ENCODE results near the gene SUSD3.

SUSD3 gene

DNA sequence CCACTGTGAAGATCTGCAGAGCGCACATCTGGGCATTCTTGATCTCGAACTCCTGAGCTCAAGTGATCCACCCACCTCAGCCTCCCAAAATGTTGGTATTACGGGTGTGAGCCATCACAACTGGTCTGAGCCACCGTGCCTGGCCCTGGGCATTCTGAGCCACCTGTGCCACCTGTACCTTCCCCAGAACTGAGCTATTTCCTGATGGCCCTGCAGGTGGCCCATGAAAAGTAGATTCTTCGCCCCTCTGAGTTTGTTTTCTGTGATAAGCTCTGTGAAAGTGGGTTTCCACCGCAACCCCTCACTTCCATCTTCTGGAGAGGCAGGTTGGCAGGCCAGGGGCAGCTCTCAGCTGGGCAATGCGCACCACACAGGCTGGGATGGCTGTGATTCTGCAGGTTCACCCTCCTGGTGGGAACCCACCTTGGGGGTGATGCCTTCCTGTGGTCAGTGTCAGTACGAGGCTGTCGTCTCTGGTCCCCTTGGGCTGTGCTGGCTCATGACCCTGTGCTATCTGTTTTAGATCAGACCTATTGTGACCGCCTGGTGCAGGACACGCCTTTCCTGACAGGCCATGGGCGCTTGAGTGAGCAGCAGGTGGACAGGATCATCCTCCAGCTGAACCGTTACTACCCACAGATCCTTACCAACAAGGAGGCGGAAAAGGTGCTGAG lies 48.8 kb downstream of the SUSD3 start:
- H3K9me3 ChIP-seq (replicated peaks in 1 of 11) = peaks cover 15 to 34% (median 23%) of the 10 kb centered on the region in 11 experiments
- peaks cover 13 to 77% (median 50%) of the 10 kb centered on the region in 11 experiments for H3K36me3 ChIP-seq
- no peaks in the 10 kb centered on the region for H3K27me3 ChIP-seq
- no peak for TF ChIP-seq Cebpa-rat (IDR thresholded peaks at IDR 0.05)
- H3K4me2 ChIP-seq = peak overlapping the region; percentile 7 to 95 (median 49); a peak in 20 of 22 replicates
- H3K4me3 ChIP-seq = no peak overlapping the region
- H3K9ac ChIP-seq = peak overlapping the region in 3 of 11 experiments; percentile 9 to 49 (median 26); a peak in 4 of 22 replicates
- peak overlapping the region in 2 of 11 experiments; percentile 0 to 28; a peak in 3 of 22 replicates for H3K27ac ChIP-seq
- peaks cover 14 to 71% (median 44%) of the 10 kb centered on the region in 11 experiments; a peak in 18 of 22 replicates for H4K20me1 ChIP-seq
- H3K4me1 ChIP-seq = peaks cover 63 to 73% (median 69%) of the 10 kb centered on the region in 10 experiments

DNA sequence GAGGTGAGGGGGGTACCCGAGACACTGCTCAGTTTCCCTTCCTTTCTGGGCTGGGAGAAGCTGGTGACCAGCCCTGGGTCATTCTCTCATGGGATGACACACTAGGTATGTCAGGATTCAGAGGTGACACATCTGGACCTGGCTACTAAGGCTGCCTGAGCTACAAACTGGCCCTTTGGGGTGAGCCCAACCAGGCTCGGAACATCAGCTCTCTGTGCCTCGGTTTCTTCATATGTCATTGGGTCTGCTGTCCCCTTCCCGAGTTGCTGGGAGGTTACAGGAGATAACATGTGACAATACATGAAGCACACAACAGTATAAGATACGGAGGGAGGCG lies 49.3 kb downstream of the SUSD3 start:
- H3K9me3 ChIP-seq (replicated peaks in 1 of 11) = peaks cover 15 to 29% (median 19%) of the 10 kb centered on the region in 11 experiments
- H3K4me2 ChIP-seq = peak overlapping the region; percentile 7 to 95 (median 49); a peak in 18 of 22 replicates
- peak overlapping the region in 1 of 11 experiments; percentile 26; a peak in 1 of 22 replicates for H3K9ac ChIP-seq
- H3K27ac ChIP-seq = peak overlapping the region in 2 of 11 experiments; percentile 28 to 88; a peak in 2 of 22 replicates
- TF ChIP-seq Cebpa-rat (IDR thresholded peaks at IDR 0.05) = no peak
- no peaks in the 10 kb centered on the region for H3K27me3 ChIP-seq
- peaks cover 14 to 66% (median 44%) of the 10 kb centered on the region in 11 experiments; a peak in 18 of 22 replicates for H4K20me1 ChIP-seq
- no peak overlapping the region for H3K4me3 ChIP-seq
- peaks cover 13 to 77% (median 52%) of the 10 kb centered on the region in 11 experiments for H3K36me3 ChIP-seq
- H3K4me1 ChIP-seq = peaks cover 68 to 78% (median 74%) of the 10 kb centered on the region in 10 experiments

DNA sequence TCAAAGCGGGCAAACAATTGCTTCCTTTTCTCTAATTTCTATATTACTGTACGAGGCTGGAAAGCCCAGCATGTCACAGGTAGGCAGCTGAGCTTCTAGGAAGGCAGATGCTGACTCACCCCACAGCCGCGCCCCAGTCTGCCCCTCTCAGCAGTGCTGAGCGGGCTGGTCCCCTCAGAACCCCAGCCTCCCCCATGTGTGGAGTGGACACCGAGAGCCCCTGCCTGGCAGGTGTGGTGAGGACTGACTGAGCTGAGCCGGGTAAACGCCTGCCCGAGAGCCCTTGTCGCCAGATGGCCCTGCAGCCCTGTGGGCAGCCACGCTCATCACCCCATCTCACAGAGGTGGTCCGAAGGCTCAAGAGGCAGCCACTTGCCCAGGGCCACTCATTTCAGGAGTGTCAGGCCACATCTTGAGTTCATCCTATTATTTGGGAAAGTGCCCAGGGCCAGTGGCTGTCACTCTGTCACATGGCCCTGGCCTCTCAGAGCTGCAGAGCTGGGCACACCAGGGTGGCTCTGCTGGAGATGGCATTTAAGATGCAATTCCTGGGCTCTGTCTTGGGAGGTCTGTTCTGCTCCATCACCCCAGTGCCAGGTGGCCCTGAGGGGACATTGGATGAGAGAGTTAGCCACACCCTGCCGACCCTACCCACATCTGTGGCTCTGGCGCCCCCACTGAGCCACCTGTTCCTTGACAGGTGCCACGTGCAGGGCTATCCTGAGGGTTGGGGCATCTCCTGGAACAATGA lies 50.0 kb downstream of the SUSD3 start:
- H3K4me3 ChIP-seq = no peak overlapping the region; a peak in 1 of 20 replicates
- peak overlapping the region in 7 of 11 experiments; percentile 10 to 56 (median 20); a peak in 8 of 22 replicates for H3K9ac ChIP-seq
- H3K4me1 ChIP-seq = peaks cover 75 to 84% (median 80%) of the 10 kb centered on the region in 10 experiments
- H3K4me2 ChIP-seq = peak overlapping the region; percentile 49 to 95 (median 70)
- H3K27me3 ChIP-seq = no peaks in the 10 kb centered on the region
- no peak for TF ChIP-seq Cebpa-rat (IDR thresholded peaks at IDR 0.05)
- H4K20me1 ChIP-seq = peaks cover 14 to 60% (median 44%) of the 10 kb centered on the region in 11 experiments; a peak in 18 of 22 replicates
- peaks cover 13 to 77% (median 50%) of the 10 kb centered on the region in 11 experiments for H3K36me3 ChIP-seq
- peaks cover 10 to 22% (median 12%) of the 10 kb centered on the region in 11 experiments for H3K9me3 ChIP-seq (replicated peaks in 1 of 11)
- peak overlapping the region in 8 of 11 experiments; percentile 4 to 89 (median 68); a peak in 12 of 22 replicates for H3K27ac ChIP-seq

DNA sequence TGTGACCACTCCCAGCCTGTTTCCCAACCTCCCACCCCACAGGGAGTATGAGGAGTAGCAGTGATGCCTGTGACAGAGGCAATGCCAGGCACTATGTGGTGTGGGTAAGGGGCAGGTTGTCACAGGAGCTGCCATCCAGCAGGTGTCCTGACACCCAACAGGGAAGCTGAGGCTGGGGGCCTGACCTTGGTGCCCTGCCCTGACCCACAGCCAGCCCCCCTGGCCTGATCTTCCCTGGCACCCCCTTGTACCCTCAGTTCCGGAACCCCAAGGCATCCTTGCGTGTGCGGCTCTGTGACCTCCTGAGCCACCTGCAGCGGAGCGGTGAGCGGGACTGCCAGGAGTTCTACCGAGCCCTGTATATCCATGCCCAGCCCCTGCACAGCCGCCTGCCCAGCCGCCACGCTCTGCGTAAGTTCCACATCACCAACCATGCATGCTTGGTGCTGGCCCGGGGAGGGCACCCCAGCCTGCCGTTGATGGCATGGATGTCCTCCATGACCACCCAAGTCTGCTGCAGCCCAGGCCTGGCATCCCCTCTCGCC lies 51.9 kb downstream of the SUSD3 start:
- Histone ChIP-seq H3K36me3 (peaks cover 0 to 72% (median 41%) of the 10 kb centered on the region in 11 experiments; a peak in 21 of 22 replicates), H3K4me3 (peak overlapping the region in 7 of 10 experiments; percentile 3 to 51 (median 23); a peak in 7 of 20 replicates), H3K27me3 (no peaks in the 10 kb centered on the region), H3K27ac (peak overlapping the region; percentile 26 to 89 (median 78); a peak in 21 of 22 replicates), H3K4me2 (peak overlapping the region; percentile 74 to 96 (median 90)), H4K20me1 (peaks cover 14 to 52% (median 39%) of the 10 kb centered on the region in 11 experiments; a peak in 18 of 22 replicates), H3K9me3 (replicated peaks in 1 of 11) (peaks cover 0 to 3% (median 0%) of the 10 kb centered on the region in 11 experiments; a peak in 2 of 22 replicates), H3K9ac (peak overlapping the region; percentile 32 to 77 (median 71); a peak in 18 of 22 replicates), H3K4me1 (peaks cover 87 to 98% (median 94%) of the 10 kb centered on the region in 10 experiments)
- TF ChIP-seq Cebpa-rat (IDR thresholded peaks at IDR 0.05) = no peak

DNA sequence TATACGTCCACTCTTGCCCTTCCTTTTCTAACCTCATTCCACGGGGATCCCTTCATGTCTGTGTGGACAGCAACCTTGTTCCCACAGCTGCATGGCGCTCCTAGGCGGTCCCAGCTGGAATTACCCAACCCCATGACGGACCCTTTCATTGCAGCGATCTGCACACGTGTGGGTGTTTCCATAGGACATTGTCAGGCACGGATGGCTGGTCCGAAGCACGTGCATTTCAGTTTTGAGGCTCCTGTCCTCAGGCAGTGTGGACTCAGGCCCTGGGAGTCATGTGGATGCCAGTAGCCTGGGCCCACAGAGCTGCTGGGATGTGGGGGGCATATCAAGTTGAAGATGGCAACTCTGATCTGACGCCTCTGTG lies 52.5 kb downstream of the SUSD3 start:
- TF ChIP-seq Cebpa-rat (IDR thresholded peaks at IDR 0.05) = peak in 1 of 11 experiments; percentile 49; a peak in 1 of 22 replicates
- Histone ChIP-seq H3K9ac (peak overlapping the region; percentile 50 to 77 (median 71)), H3K36me3 (peaks cover 0 to 71% (median 41%) of the 10 kb centered on the region in 11 experiments; a peak in 21 of 22 replicates), H3K4me3 (peak overlapping the region in 8 of 10 experiments; percentile 0 to 51 (median 26); a peak in 6 of 20 replicates), H4K20me1 (peaks cover 14 to 50% (median 35%) of the 10 kb centered on the region in 11 experiments; a peak in 18 of 22 replicates), H3K9me3 (replicated peaks in 1 of 11) (no peaks in the 10 kb centered on the region), H3K27me3 (no peaks in the 10 kb centered on the region), H3K4me1 (peaks cover 88 to 92% (median 92%) of the 10 kb centered on the region in 10 experiments), H3K27ac (peak overlapping the region; percentile 69 to 89 (median 79)), H3K4me2 (peak overlapping the region; percentile 74 to 96 (median 90))

DNA sequence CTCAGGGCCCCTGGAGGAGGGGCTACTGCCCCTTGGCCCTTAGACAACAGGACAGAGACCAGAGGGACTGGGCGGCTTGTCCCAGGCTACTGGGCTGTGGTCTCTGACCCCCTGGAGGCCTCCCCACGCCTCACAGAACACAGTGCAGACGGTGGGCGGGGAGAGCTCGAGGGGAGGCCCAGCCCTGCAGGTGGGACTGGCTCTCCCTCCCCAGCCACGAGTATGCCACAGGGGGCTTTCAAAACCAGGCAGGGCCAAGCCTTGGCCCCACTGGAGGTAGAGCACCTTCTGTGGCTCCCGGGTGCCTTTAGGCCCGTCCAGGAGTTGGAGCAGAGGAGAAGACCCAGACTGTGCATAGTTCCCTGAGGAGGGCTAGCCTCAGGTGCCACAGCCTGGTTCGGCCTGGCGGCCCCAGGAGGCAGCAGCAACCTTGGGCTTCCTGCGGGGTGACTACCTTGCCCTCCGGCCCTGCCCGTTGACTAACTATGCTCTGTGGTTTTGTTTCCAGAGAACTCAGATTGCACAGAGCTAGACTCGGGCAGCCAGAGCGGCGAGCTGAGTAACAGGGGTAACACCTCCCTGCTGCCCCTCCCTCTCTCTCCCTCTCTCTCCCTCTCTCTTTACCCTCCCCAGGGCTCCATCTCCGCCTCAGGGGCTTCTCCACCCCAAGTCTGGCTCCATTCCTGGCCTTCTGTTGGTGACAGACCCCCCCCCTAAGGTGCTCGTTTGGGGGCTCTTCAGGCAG lies 53.0 kb downstream of the SUSD3 start:
- TF ChIP-seq Cebpa-rat (IDR thresholded peaks at IDR 0.05) = peak in 4 of 11 experiments; percentile 14 to 57 (median 29); a peak in 2 of 22 replicates
- peaks cover 14 to 45% (median 32%) of the 10 kb centered on the region in 11 experiments; a peak in 18 of 22 replicates for H4K20me1 ChIP-seq
- peak overlapping the region; percentile 69 to 89 (median 79) for H3K27ac ChIP-seq
- H3K4me2 ChIP-seq = peak overlapping the region; percentile 74 to 96 (median 90)
- peak overlapping the region; percentile 50 to 77 (median 71) for H3K9ac ChIP-seq
- H3K4me1 ChIP-seq = peaks cover 90 to 93% (median 92%) of the 10 kb centered on the region in 10 experiments
- H3K9me3 ChIP-seq (replicated peaks in 1 of 11) = no peaks in the 10 kb centered on the region
- H3K27me3 ChIP-seq = no peaks in the 10 kb centered on the region
- H3K4me3 ChIP-seq = peak overlapping the region in 6 of 10 experiments; percentile 0 to 47 (median 26); a peak in 9 of 20 replicates
- peaks cover 0 to 71% (median 41%) of the 10 kb centered on the region in 11 experiments; a peak in 21 of 22 replicates for H3K36me3 ChIP-seq

DNA sequence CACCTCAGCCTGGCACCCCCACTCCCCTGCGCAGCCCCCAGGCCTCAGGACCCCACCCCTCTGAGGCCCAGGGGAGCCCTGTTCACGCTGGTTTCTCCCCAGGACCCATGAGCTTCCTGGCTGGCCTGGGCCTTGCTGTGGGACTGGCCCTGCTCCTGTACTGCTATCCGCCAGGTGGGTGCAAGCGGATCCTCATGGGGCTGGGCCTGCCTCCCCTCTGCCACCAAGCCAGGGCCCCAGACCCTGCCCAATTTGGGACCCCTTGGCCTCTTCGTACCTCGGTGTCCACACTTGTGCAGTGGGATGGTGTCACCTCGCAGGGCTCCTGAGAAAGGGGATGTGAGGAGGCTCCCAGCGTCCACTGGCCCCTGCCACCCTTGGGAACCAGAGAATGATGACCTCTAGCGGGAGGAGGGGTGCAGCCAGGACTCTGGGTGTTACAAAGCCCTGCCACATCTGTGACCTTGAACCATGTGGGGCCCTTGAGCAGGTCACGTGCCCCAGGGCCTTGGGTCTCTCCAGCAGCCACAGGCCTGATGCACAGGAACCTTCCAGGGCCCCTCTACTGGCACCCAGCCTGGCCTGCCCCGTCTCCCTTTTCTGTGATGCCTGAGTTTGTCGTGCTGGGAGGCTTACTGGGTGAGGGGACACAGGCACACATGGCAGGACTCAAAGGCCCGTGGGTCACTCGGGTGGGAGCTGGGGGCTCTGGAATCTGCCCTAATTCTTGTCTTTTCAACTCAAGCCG lies 53.8 kb downstream of the SUSD3 start:
- Histone ChIP-seq H3K9ac (peak overlapping the region; percentile 50 to 77 (median 71)), H3K4me3 (peak overlapping the region in 5 of 10 experiments; percentile 12 to 47 (median 33); a peak in 8 of 20 replicates), H3K27me3 (no peaks in the 10 kb centered on the region), H3K27ac (peak overlapping the region; percentile 69 to 89 (median 79); a peak in 21 of 22 replicates), H3K9me3 (replicated peaks in 1 of 11) (no peaks in the 10 kb centered on the region), H3K4me2 (peak overlapping the region; percentile 74 to 96 (median 90)), H4K20me1 (peaks cover 14 to 37% (median 25%) of the 10 kb centered on the region in 11 experiments; a peak in 18 of 22 replicates), H3K36me3 (peaks cover 0 to 65% (median 41%) of the 10 kb centered on the region in 11 experiments; a peak in 21 of 22 replicates), H3K4me1 (peaks cover 86 to 93% (median 89%) of the 10 kb centered on the region in 10 experiments)
- no peak for TF ChIP-seq Cebpa-rat (IDR thresholded peaks at IDR 0.05)

Data from BLaER1 treated with 17β-estradiol and CSF1 and Interleukin-3, amounts not matched to agents 10 nM and 100 nM (cell line).